Measurements from ENCODE around the gene DGKA. TPM values are rescaled to one million over a fixed set of nuclear protein-coding genes. Genes with fewer than 3 reads are reported as not detected.

Gene DGKA
- total RNA-seq, 1 experiment from 2014 or later, result 25.9 TPM

GRCh38 chr12:55963760-55964159 lies 32.8 kb downstream of the DGKA start:
- Histone ChIP-seq H3K79me1 (ENCODE audit: insufficient read depth, low read depth, low read length, poor library complexity, severe bottlenecking) (no peaks in the 10 kb centered on the region), H2BK12ac (ENCODE audit: insufficient read length, low read depth, low read length) (no peak overlapping the region), H3K18ac (ENCODE audit: insufficient read length, low read depth, low read length) (no peak overlapping the region), H4K5ac (ENCODE audit: insufficient read length, low read depth, low read length) (no peak overlapping the region), H3K79me2 (ENCODE audit: insufficient read depth, low read length) (no peaks in the 10 kb centered on the region; the same call in 1 of the 2 replicates), H3K27ac (ENCODE audit: insufficient read length, low read depth, low read length) (no peak overlapping the region), H3K23ac (ENCODE audit: insufficient read length, low read depth, low read length) (no peak overlapping the region), H3K4me1 (ENCODE audit: insufficient read depth, low read length) (peaks cover 3% of the 10 kb centered on the region; the same call in 1 of the 2 replicates), H3T11ph (ENCODE audit: low read length) (no peak overlapping the region), H3K27me3 (ENCODE audit: insufficient read depth, low read length) (no peaks in the 10 kb centered on the region), H3K4ac (ENCODE audit: low read depth, low read length) (no peak overlapping the region), H4K20me1 (ENCODE audit: control insufficient read depth, insufficient read depth, insufficient read length) (no peaks in the 10 kb centered on the region), H2BK5ac (ENCODE audit: insufficient read length, low read length) (no peak overlapping the region), H2BK20ac (ENCODE audit: low read depth, low read length, poor library complexity, severe bottlenecking) (no peak overlapping the region), H3K14ac (ENCODE audit: insufficient read depth, low read length) (no peak overlapping the region), H3K23me2 (ENCODE audit: insufficient read length, low read depth, low read length, poor library complexity, severe bottlenecking) (peaks cover 15% of the 10 kb centered on the region), H2BK120ac (ENCODE audit: low read depth, low read length, poor library complexity, severe bottlenecking) (no peak overlapping the region), H2AK5ac (ENCODE audit: insufficient read length, low read length) (no peak overlapping the region), H3K4me2 (ENCODE audit: insufficient read depth, insufficient read length, low read length) (no peak overlapping the region), H2BK15ac (ENCODE audit: low read depth, low read length) (no peak overlapping the region), H3K9me3 (ENCODE audit: control insufficient read depth, low read depth, low read length) (no peaks in the 10 kb centered on the region), H2AFZ (ENCODE audit: low read length) (no peak overlapping the region), H3K56ac (ENCODE audit: insufficient read length, low read depth, low read length) (no peak overlapping the region), H4K91ac (ENCODE audit: insufficient read length, low read depth, low read length) (no peak overlapping the region), H4K8ac (replicated peaks; ENCODE audit: insufficient read length, low read depth, low read length) (no peak overlapping the region), H3K9ac (ENCODE audit: extremely low read depth, insufficient read length, low read length) (no peak overlapping the region)
- Mint-ChIP-seq H3K4me3 (peak overlapping the region in 1 of 2 experiments; percentile 67; a peak in 1 of 5 replicates), H3K27ac (no peak overlapping the region), H3K9me3 (no peaks in the 10 kb centered on the region), H3K4me1 (peaks cover 22 to 28% of the 10 kb centered on the region in 2 experiments), H3K36me3 (ENCODE audit: insufficient read depth in 1 of 3, low read depth in 3 of 3) (peaks cover 5 to 15% (median 11%) of the 10 kb centered on the region in 3 experiments; a peak in 6 of 7 replicates), H3K27me3 (ENCODE audit: low read depth) (no peaks in the 10 kb centered on the region)
- WGBS (ENCODE audit: extremely low coverage, insufficient read length, low lambda C conversion rate), result no CpG with 5 or more reads among the region's 2 CpGs
- no peak for TF ChIP-seq CTCF (conservative IDR thresholded peaks at IDR 0.05)
- DNase-seq, result no peak

Measured in H9 (cell line).